ENCODE measurements around the gene NTSR1.

Gene NTSR1

GRCh38 chr20:62804627-62805154 lies 96.1 kb downstream of the NTSR1 start, which contains the start of gene OGFR:
OGFR (plus strand) TSS chr20:62804835; CDS start chr20:62804860, 25 bp downstream.
- peak; percentile 62 for DNase-seq (ENCODE audit: low spot score)

- peak; percentile 31 for DNase-seq (ENCODE audit: low spot score)
These were observed 96.6 kb downstream of the NTSR1 start for GRCh38 chr20:62805155-62805710.

- no peak for DNase-seq (ENCODE audit: low spot score)
These were observed 97.2 kb downstream of the NTSR1 start for GRCh38 chr20:62805711-62806382.

GRCh38 chr20:62806383-62807050 lies 97.9 kb downstream of the NTSR1 start:
- no peak for DNase-seq (ENCODE audit: low spot score)

GRCh38 chr20:62807444-62808210 lies 99.0 kb downstream of the NTSR1 start:
- no peak for DNase-seq (ENCODE audit: low spot score)

- peak; percentile 55 for DNase-seq (ENCODE audit: low spot score)
These were observed 99.7 kb downstream of the NTSR1 start for GRCh38 chr20:62808211-62808865.

- DNase-seq (ENCODE audit: low spot score), result no peak
These were observed 101.1 kb downstream of the NTSR1 start for GRCh38 chr20:62809530-62810428.

- no peak for DNase-seq (ENCODE audit: low spot score)
These were observed 102.7 kb downstream of the NTSR1 start for GRCh38 chr20:62811320-62811719.

GRCh38 chr20:62811720-62812119 lies 103.1 kb downstream of the NTSR1 start:
- no peak for DNase-seq (ENCODE audit: low spot score)

Data from kidney tubule cell (primary cell).